Stomach (tissue), 9 donors: Measurements from ENCODE around the gene RAB3GAP1. TPM values are rescaled to one million over a fixed set of nuclear protein-coding genes. Genes with fewer than 3 reads are reported as not detected.

ENCODE experiments used
- DNase-seq, 2 donors: peaks; one replicate each; pipeline versions ENCODE4 v3.0.0 to v3.0.0-alpha.2; 2013 to 2019
- H3K27ac ChIP-seq, 5 donors: fragments of 200-600 bp in 4 of 5; sonication (generic) in 4 of 5; one replicate each; pipeline ENCODE4 v1.5.1; 2013 to 2019; ENCODE audit warnings: mild to moderate bottlenecking in 1 of 5, moderate library complexity in 1 of 5
- H3K27me3 ChIP-seq, 3 donors: fragments of 200-600 bp; sonication (generic); one replicate each; pipeline ENCODE4 v1.5.1; 2017 to 2019; ENCODE audit warnings: mixed run types in 1 of 3
- H3K36me3 ChIP-seq, 4 donors: fragments of 200-600 bp; sonication (generic); 1 replicate in 3 of 4; 2 replicates in 1 of 4; pipeline ENCODE4 v1.5.1; 2016 to 2019
- H3K4me1 ChIP-seq, 4 donors: fragments of 200-600 bp; sonication (generic); one replicate each; pipeline ENCODE4 v1.5.1; 2016 to 2019
- H3K4me3 ChIP-seq, 4 donors: fragments of 200-600 bp; sonication (generic) in 3 of 4; one replicate each; pipeline ENCODE4 v1.5.1; 2016 to 2019; ENCODE audit warnings: mild to moderate bottlenecking in 1 of 4
- H3K9me3 ChIP-seq, 4 donors: fragments of 200-600 bp; sonication (generic); one replicate each; pipeline ENCODE4 v1.5.1; 2016 to 2019
- EP300 ChIP-seq: sonication (generic); formaldehyde crosslinking; IDR thresholded peaks from one replicate; pipeline ENCODE4 v1.6.1; 2017; ENCODE audit warnings: antibody characterized with exemption
- POLR2A ChIP-seq, 4 donors: fragments of 450-650 bp; IDR thresholded peaks; one replicate each; pipeline ENCODE4 v1.6.1; 2016; ENCODE audit warnings: antibody characterized with exemption in 4 of 4, control low read depth in 2 of 4, mild to moderate bottlenecking in 1 of 4, moderate library complexity in 1 of 4
- POLR2AphosphoS5 ChIP-seq, 3 donors: sonication (generic); formaldehyde crosslinking; IDR thresholded peaks; one replicate each; pipeline ENCODE4 v1.6.1; 2016; ENCODE audit warnings: antibody characterized with exemption in 3 of 3
- WGBS, 5 donors: extraction: QIAGEN DNeasy Blood & Tissue Kit in 3 of 5; methylation state at CpG; one replicate each; pipeline versions ENCODE4 v1.1.5 to v1.1.7; 2013 to 2018; 5-methylcytosine and 5-hydroxymethylcytosine counted together
- intact Hi-C: fragments of 100-400 bp; cut with DNase I; formaldehyde crosslinking; loops from one replicate; pipeline ENCODE4 v1.15.1; 2023; ENCODE audit warnings: low total_unique reads
- polyA plus RNA-seq, 3 donors: library from polyadenylated mRNA; stranded (reverse); fragments of 200-250 nt; gene quantifications; one replicate each; pipeline ENCODE4 v1.2.3, GENCODE V29; 2013
- total RNA-seq, 5 donors: library from RNA; depleted of rRNA; stranded (reverse); fragments of >200 nt; gene quantifications; one replicate each; pipeline versions ENCODE4 v1.1.0 to v1.2.3, GENCODE V29; 2014 to 2016
- TF ChIP-seq, protein P1 (sequence below), 7 experiments: fragments of 450-650 bp in 4 of 7; fragments of 200-600 bp in 3 of 7; sonication (generic) in 3 of 7; IDR thresholded peaks; one replicate each; pipeline ENCODE4 v1.5.1; 2016 to 2019; ENCODE audit warnings: antibody characterized with exemption in 7 of 7, control low read depth in 2 of 7, mild to moderate bottlenecking in 1 of 7
- donor health status: healthy with polysubstance abuse.
- donor health status: Bipolar disorder and iron deficiency.
- donor health status: healthy.

Gene RAB3GAP1
- total and polyA plus RNA-seq, 8 donors = 14.2 to 556 (median 32.1) TPM

DNA sequence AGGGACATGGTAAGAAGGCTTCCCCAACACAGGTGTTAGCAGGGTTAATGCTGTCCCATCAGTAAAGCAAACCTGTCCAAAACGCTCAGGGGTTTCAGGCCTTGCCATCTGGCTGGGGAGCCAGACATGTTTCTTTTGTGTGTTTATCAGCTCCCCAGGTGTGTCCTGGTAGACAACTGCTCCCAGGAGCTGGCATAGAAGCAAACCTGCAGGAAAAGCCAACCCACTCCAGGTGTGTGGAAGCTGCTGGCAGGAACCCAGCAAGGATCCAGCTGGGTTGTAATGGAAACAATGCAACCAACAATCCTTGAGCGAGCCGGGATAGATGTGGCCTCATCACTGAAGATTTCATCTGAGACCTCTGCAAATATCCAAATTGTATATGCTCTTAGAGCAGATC, 123.1 kb downstream of the RAB3GAP1 start:
- Histone ChIP-seq H3K27ac (no peak overlapping the region), H3K9me3 (peaks cover 0 to 7% (median 3%) of the 10 kb centered on the region in 4 donors), H3K36me3 (peaks cover 7 to 71% (median 63%) of the 10 kb centered on the region in 4 donors), H3K27me3 (no peaks in the 10 kb centered on the region), H3K4me3 (no peak overlapping the region), H3K4me1 (no peaks in the 10 kb centered on the region)
- no peak for TF ChIP-seq POLR2AphosphoS5 (IDR thresholded peaks at IDR 0.05)
- no peak for TF ChIP-seq EP300
- TF ChIP-seq, protein P1, sequence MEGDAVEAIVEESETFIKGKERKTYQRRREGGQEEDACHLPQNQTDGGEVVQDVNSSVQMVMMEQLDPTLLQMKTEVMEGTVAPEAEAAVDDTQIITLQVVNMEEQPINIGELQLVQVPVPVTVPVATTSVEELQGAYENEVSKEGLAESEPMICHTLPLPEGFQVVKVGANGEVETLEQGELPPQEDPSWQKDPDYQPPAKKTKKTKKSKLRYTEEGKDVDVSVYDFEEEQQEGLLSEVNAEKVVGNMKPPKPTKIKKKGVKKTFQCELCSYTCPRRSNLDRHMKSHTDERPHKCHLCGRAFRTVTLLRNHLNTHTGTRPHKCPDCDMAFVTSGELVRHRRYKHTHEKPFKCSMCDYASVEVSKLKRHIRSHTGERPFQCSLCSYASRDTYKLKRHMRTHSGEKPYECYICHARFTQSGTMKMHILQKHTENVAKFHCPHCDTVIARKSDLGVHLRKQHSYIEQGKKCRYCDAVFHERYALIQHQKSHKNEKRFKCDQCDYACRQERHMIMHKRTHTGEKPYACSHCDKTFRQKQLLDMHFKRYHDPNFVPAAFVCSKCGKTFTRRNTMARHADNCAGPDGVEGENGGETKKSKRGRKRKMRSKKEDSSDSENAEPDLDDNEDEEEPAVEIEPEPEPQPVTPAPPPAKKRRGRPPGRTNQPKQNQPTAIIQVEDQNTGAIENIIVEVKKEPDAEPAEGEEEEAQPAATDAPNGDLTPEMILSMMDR (IDR thresholded peaks at IDR 0.05) = no peak
- no peak for TF ChIP-seq POLR2A (IDR thresholded peaks at IDR 0.05)
- 59 to 79% (median 72%) methylated on average over 3 of the region's 3 CpGs for WGBS, 5 donors
- intact Hi-C loops = no loop called here
- no peak for DNase-seq

DNA sequence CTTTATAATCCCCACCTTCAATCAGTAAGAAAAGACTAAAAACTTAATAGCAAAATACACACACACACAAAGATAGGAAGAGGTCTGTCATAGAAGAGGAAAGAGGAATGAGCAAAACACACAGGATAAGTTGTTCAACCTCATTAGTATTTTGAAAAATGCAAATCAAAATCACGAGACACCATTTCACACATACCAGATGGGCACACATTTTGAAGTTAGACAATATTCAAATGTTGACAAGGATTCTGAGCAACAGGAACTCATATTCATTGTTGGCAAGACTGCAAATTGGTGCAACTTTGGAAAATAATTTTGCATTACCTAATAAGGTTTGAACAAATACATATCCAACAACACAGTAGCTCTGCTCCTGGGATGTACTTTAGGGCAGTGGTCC, 127.6 kb downstream of the RAB3GAP1 start:
- Histone ChIP-seq H3K4me1 (no peaks in the 10 kb centered on the region), H3K36me3 (peaks cover 6 to 33% (median 27%) of the 10 kb centered on the region in 4 donors), H3K27ac (no peak overlapping the region), H3K4me3 (no peak overlapping the region), H3K9me3 (peaks cover 0 to 7% (median 3%) of the 10 kb centered on the region in 4 donors), H3K27me3 (no peaks in the 10 kb centered on the region)
- 88 to 96% (median 94%) methylated on average over 1 of the region's 1 CpG for WGBS, 5 donors
- intact Hi-C loops = no loop called here
- no peak for DNase-seq
- TF ChIP-seq, protein P1 (IDR thresholded peaks at IDR 0.05) = no peak
- TF ChIP-seq POLR2AphosphoS5 (IDR thresholded peaks at IDR 0.05) (no peak), EP300 (no peak), POLR2A (IDR thresholded peaks at IDR 0.05) (no peak)

GRCh38 chr2:135182190-135182589, 130.1 kb downstream of the RAB3GAP1 start:
- DNase-seq = no peak
- TF ChIP-seq EP300 = no peak
- no peak for TF ChIP-seq POLR2AphosphoS5 (IDR thresholded peaks at IDR 0.05)
- TF ChIP-seq, protein P1 (IDR thresholded peaks at IDR 0.05) = no peak
- no peak for TF ChIP-seq POLR2A (IDR thresholded peaks at IDR 0.05)
- Histone ChIP-seq H3K4me1 (no peaks in the 10 kb centered on the region), H3K9me3 (peaks cover 0 to 4% (median under 1%) of the 10 kb centered on the region in 4 donors), H3K27me3 (no peaks in the 10 kb centered on the region), H3K27ac (no peak overlapping the region), H3K36me3 (peaks cover 0 to 15% (median 9%) of the 10 kb centered on the region in 4 donors), H3K4me3 (no peak overlapping the region)
- intact Hi-C loops = no loop called here
- WGBS, 5 donors = 67 to 81% (median 79%) methylated on average over 8 of the region's 8 CpGs

GRCh38 chr2:135182601-135183000, 130.5 kb downstream of the RAB3GAP1 start:
- intact Hi-C loops = no loop called here
- Histone ChIP-seq H3K9me3 (peaks cover 0 to under 1% (median 0%) of the 10 kb centered on the region in 4 donors), H3K4me3 (no peak overlapping the region), H3K4me1 (no peaks in the 10 kb centered on the region), H3K27ac (no peak overlapping the region), H3K27me3 (no peaks in the 10 kb centered on the region), H3K36me3 (peaks cover 0 to 11% (median 7%) of the 10 kb centered on the region in 4 donors)
- no peak for DNase-seq
- TF ChIP-seq, protein P1 (IDR thresholded peaks at IDR 0.05) = no peak
- TF ChIP-seq EP300 = no peak
- TF ChIP-seq POLR2AphosphoS5 (IDR thresholded peaks at IDR 0.05) = no peak
- no peak for TF ChIP-seq POLR2A (IDR thresholded peaks at IDR 0.05)
- 76 to 86% (median 77%) methylated on average over 3 of the region's 3 CpGs for WGBS, 5 donors
